ENCODE measurements around the gene C1orf21.

The C1orf21 gene

GRCh38 chr1:184456189-184456588 lies 69.4 kb downstream of the C1orf21 start:
- no peak for DNase-seq

- DNase-seq = no peak
These were observed 70.7 kb downstream of the C1orf21 start for GRCh38 chr1:184457500-184457899.

GRCh38 chr1:184461321-184461720 lies 74.5 kb downstream of the C1orf21 start:
- DNase-seq = no peak

GRCh38 chr1:184462155-184462554 lies 75.3 kb downstream of the C1orf21 start:
- no peak for DNase-seq

GRCh38 chr1:184462990-184463389 lies 76.2 kb downstream of the C1orf21 start:
- no peak for DNase-seq

GRCh38 chr1:184463680-184464079 lies 76.9 kb downstream of the C1orf21 start:
- DNase-seq = no peak

DNA sequence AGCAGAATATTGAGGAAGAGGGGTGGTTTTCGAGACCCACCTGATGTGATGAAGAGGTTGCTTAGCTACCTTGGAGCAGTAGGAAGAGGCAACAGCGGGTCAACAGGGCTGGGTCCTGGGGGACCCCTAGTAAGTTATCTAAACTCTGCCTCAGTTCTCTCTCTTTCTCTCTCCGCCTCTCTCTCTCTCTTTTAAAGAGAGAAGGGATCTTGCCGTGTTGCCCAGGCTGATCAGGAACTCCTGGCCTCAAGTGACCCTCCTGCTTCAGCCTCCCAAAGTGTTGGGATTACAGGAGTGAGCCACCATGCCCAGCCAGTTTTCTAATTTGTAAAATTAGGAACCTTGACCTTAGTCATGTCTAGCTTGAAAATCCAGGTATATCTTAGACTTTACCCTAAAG lies 77.9 kb downstream of the C1orf21 start:
- no peak for DNase-seq

GRCh38 chr1:184465489-184466146 lies 78.8 kb downstream of the C1orf21 start:
- no peak for DNase-seq

DNA sequence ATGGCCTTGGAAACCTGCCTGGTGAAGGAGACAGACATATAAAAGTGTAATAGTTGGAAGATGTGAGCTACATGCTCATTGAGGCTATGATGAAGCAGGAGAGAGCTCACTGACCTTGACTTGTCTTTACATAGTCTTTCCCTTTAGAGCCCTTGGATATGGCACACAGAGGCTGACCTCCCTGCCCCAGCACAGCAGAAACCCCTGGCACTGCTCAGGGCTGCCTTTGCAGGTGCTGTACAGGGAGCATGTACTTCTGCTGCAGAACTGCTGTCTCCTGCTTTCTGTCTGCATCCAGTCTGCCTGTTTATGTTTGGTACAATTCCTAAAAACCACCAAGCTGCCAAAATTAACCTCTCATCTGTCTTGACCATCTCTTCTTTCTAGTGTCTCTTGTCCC lies 80.5 kb downstream of the C1orf21 start:
- no peak for DNase-seq

GRCh38 chr1:184469396-184469795 lies 82.6 kb downstream of the C1orf21 start:
- DNase-seq = no peak

DNA sequence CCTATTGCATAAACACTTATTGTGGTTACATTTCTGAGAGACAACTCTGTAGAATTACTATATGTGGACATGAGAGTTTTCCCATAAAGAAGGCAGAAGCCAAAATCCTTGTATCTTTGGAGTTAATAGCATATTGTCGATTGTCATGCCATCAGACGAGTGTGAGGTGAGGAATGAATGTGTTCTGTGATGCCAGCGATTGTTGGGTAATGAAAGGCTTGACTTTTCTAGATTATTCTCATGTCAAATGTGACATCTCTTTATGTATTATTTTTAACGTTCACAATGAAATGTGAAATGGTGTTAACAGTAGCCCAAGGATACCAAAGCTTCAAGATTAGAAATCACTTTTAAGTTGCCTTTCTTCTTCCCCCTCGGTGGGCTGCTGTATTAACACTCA lies 84.9 kb downstream of the C1orf21 start:
- no peak for DNase-seq

DNA sequence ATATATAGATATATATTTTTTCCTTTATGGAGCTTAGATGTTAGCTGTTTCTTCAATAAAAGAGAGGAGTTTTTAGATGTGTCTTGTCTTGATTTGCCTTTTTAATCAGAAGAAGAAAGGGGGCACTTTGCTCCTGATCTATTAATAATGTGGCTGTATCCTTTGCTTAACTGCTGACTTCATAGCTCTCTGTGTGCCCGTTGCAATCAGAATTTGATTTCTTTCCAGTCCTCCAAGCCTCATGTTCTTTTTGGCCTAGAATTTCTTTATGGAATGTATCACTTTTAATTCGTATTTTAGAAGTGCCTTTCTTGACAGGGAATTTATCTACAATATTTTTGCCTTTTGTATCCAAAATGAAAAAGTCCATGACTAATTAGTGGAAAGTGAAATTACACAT lies 85.3 kb downstream of the C1orf21 start:
- DNase-seq = no peak

GRCh38 chr1:184473176-184473966 lies 86.5 kb downstream of the C1orf21 start:
- DNase-seq = no peak

- DNase-seq = no peak
These were observed 89.4 kb downstream of the C1orf21 start for GRCh38 chr1:184476187-184476586.

DNA sequence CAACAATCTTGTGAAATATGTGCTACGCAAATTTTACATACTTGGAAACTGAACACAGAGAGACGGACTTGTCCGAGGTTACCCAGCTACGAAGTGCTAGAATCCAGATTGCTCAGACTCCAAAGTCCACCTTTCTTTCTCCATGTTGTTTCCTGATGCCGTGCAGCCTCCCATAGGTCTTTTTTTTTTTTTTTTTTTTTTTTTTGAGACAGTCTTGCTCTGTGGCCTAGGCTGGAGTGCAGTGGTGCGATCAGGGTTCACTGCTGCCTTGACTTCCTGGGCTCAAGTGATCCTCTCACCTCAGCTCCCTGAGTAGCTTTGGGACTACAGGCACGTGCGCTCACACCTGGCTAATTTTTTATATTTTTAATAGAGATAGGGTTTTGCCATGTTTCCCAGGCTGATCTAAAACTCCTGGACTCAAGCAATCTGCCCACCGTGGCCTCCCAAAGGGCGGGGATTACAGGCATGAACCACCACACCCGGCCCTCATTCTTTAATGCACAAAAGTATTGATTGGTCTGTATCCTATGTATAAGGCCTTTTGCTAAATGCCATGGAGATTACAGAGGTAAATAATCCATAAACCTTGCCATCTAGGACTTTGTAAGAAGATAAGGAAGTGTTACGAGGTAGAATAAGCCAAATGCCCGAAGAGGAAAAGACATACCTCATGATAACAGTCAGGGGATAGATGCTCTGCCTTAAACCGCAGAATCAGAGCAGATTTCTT lies 92.8 kb downstream of the C1orf21 start:
- no peak for DNase-seq

DNA sequence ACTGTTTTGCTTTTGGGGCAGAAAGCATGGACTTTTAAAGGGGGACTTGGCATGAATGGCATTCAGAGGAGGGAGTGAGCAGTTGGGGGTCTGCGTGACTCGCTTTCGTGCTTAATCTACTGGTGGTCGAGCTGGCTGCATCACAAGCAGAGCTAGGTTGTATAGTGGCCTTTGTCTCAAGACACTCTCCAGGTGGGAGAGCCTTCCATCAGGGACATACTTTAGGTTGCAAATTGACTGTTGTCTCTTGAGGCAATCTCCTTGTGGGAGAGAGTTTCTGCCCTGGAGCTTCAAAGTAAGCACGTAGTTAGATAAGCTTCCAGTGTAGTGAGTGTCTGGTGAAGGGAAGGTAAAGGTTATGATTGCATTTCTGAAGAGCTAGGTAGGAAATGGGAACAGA lies 93.9 kb downstream of the C1orf21 start:
- no peak for DNase-seq

DNA sequence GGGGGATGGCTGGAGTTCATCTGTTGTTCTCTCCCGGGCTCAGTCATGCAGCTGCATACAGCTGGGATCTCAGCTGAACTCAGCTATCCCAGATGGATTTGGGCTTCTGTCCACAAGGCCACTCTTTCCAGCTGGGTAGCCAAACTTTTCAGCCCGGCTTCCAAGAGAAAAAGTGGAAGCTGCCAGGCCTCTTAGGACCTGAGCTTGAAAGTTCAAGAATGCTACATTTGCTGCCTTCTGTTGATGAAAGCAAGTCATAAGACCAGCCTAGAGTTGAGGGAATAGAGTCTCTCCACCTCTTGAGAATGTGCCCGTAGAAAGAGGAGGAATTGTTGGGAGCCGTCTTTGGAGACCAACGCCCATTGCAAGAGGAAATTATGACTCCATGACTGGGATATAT lies 95.3 kb downstream of the C1orf21 start:
- DNase-seq = peak; percentile 86

DNA sequence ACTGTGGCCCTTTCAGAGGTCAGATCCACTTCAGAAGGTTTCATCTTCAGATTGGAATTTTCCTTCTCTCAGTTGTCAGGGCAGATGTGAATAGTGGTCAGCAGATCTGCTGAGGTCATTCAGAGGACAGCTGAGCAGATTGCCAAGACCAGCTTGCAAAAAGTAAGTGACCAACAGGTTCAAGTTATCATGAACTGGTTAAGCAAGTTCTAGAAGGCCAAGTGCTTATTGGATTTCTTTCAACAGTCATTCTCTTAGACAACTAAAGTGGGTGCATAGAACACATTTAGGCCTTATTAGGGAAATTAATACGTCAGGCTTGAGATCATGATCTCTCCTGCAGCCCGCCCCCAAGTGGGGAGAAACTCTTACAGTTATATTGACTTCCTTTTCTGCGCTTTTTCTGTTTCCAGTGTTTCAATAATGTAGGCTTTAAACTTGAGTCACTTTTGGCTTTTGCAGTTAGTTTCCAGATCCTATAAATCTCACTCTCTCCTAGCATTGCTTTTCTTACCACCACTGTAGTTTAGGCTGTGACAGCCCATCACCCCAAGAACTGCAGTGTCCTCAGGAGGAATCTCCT lies 96.4 kb downstream of the C1orf21 start:
- peak; percentile 56 for DNase-seq

- no peak for DNase-seq
These were observed 99.2 kb downstream of the C1orf21 start for GRCh38 chr1:184485751-184486723.

GRCh38 chr1:184486761-184487445 lies 100.1 kb downstream of the C1orf21 start:
- DNase-seq = no peak

GRCh38 chr1:184487531-184488193 lies 100.8 kb downstream of the C1orf21 start:
- no peak for DNase-seq
